Measurements from ENCODE around the gene CRAMP1.

CRAMP1 gene

DNA sequence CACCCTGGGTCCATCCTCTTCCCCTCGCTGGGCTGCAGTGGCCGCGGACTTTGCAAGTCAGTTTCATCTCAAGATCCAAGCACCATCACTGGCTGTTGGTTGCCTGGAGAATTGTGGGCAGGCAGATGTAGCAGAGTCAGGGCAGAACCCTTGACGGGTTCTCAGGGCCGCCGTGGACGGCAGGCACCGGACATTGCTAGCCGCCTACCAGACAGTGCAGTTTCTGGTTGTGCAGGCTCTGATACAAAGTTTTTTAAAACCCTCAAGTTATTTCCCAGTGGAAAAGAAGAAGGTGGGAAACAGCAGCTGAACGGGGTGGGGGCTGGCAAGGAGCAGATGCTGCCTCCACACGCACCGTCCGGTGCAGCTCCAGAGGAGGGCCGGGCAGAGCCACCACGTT, 97.2 kb downstream of the CRAMP1 start:
- ChIA-PET POLR2A (interaction anchor here (1.5 kb wide), 1 partner anchor 31 kb away, joined by 3 read pairs; the partner anchor contains the start of gene JPT2), CTCF (no interaction called here)
- Histone ChIP-seq H3K4me1 (ENCODE audit: control insufficient read depth, insufficient read depth, low read length) (peaks cover 20% of the 10 kb centered on the region), H3K9me3 (ENCODE audit: control insufficient read depth, insufficient read depth, low read depth, low read length) (no peaks in the 10 kb centered on the region), H3K4me3 (ENCODE audit: low read depth, low read length) (no peak overlapping the region), H3K36me3 (ENCODE audit: control insufficient read depth in 2 of 2, insufficient read depth in 1 of 2, low read length in 2 of 2) (peaks cover 0 to 13% of the 10 kb centered on the region in 2 experiments; a peak in 2 of 3 replicates), H3K27ac (ENCODE audit: extremely low read depth, low read depth, low read length) (no peak overlapping the region)
- TF ChIP-seq ZNF174 (tag by site-specific recombination; IDR thresholded peaks at IDR 0.05) (no peak), GLI4 (tag by site-specific recombination; IDR thresholded peaks at IDR 0.05) (no peak), ZSCAN16 (tag by site-specific recombination; IDR thresholded peaks at IDR 0.05) (no peak), ZNF701 (tag by site-specific recombination; IDR thresholded peaks at IDR 0.05) (no peak), ZNF629 (tag by site-specific recombination; IDR thresholded peaks at IDR 0.05) (no peak), ZNF311 (tag by site-specific recombination; IDR thresholded peaks at IDR 0.05; ENCODE audit: borderline replicate concordance) (no peak), OSR2 (tag by site-specific recombination; IDR thresholded peaks at IDR 0.05) (no peak), MYNN (tag by site-specific recombination; IDR thresholded peaks at IDR 0.05; ENCODE audit: borderline replicate concordance) (no peak), ZNF248 (tag by site-specific recombination; IDR thresholded peaks at IDR 0.05) (no peak), ZFP3 (tag by site-specific recombination; IDR thresholded peaks at IDR 0.05; ENCODE audit: low read depth) (no peak), ZNF292 (tag by site-specific recombination; IDR thresholded peaks at IDR 0.05; ENCODE audit: borderline replicate concordance, low read depth) (no peak), OVOL3 (tag by site-specific recombination; IDR thresholded peaks at IDR 0.05) (no peak), BCL11A (tag by site-specific recombination; IDR thresholded peaks at IDR 0.05; ENCODE audit: low read depth) (no peak), HOXC10 (CRISPR knock-in tag; IDR thresholded peaks at IDR 0.05) (no peak), ZNF416 (tag by site-specific recombination; IDR thresholded peaks at IDR 0.05) (no peak)
- TF ChIP-seq, protein P1, sequence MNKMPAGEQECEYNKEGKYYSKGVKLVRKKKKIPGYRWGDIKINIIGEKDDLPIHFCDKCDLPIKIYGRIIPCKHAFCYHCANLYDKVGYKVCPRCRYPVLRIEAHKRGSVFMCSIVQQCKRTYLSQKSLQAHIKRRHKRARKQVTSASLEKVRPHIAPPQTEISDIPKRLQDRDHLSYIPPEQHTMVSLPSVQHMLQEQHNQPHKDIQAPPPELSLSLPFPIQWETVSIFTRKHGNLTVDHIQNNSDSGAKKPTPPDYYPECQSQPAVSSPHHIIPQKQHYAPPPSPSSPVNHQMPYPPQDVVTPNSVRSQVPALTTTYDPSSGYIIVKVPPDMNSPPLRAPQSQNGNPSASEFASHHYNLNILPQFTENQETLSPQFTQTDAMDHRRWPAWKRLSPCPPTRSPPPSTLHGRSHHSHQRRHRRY (tag by site-specific recombination; IDR thresholded peaks at IDR 0.05): no peak
- TF ChIP-seq, protein P2, sequence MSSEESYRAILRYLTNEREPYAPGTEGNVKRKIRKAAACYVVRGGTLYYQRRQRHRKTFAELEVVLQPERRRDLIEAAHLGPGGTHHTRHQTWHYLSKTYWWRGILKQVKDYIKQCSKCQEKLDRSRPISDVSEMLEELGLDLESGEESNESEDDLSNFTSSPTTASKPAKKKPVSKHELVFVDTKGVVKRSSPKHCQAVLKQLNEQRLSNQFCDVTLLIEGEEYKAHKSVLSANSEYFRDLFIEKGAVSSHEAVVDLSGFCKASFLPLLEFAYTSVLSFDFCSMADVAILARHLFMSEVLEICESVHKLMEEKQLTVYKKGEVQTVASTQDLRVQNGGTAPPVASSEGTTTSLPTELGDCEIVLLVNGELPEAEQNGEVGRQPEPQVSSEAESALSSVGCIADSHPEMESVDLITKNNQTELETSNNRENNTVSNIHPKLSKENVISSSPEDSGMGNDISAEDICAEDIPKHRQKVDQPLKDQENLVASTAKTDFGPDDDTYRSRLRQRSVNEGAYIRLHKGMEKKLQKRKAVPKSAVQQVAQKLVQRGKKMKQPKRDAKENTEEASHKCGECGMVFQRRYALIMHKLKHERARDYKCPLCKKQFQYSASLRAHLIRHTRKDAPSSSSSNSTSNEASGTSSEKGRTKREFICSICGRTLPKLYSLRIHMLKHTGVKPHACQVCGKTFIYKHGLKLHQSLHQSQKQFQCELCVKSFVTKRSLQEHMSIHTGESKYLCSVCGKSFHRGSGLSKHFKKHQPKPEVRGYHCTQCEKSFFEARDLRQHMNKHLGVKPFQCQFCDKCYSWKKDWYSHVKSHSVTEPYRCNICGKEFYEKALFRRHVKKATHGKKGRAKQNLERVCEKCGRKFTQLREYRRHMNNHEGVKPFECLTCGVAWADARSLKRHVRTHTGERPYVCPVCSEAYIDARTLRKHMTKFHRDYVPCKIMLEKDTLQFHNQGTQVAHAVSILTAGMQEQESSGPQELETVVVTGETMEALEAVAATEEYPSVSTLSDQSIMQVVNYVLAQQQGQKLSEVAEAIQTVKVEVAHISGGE (tag by site-specific recombination; conservative IDR thresholded peaks at IDR 0.05; ENCODE audit: low read depth): no peak
- TF ChIP-seq, protein P3, sequence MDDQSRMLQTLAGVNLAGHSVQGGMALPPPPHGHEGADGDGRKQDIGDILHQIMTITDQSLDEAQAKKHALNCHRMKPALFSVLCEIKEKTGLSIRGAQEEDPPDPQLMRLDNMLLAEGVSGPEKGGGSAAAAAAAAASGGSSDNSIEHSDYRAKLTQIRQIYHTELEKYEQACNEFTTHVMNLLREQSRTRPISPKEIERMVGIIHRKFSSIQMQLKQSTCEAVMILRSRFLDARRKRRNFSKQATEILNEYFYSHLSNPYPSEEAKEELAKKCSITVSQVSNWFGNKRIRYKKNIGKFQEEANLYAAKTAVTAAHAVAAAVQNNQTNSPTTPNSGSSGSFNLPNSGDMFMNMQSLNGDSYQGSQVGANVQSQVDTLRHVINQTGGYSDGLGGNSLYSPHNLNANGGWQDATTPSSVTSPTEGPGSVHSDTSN (CRISPR knock-in tag; IDR thresholded peaks at IDR 0.05): no peak

DNA sequence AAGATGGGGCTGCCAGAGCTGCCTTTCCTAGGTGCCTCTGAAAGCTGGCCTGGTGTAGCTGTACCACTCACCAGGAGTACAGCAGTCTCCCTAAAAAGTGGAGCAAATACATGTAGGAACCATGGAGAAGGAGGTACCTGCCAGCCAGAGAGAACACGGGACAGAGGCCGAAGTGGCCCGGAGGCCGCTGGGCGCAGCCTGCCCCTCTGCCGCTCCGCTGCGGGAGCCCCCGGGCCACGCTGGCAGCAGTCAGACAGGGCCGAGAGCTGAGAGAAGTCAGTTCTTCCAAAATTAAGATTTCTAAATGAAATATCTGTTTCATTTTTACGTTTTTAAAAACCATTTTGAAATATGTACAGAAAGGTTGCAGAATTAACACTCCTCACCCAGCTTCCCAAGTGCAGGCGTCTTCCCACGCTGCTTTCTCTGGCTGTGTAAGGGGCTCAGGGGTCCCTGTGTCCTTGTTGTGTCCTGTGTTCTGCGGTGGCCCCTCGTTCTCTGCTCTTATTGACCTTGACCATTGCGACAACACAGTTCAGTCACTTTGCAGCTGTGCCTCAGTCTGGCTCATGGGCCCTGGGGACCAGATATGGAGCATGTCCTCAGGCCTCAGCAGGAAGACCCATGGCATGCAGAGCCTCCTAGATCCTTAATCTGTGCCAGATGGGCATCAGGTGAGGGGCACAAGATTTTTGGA, 98.8 kb downstream of the CRAMP1 start:
- H3K4me3 ChIP-seq (ENCODE audit: low read depth, low read length): no peak overlapping the region
- H3K27ac ChIP-seq (ENCODE audit: extremely low read depth, low read depth, low read length): no peak overlapping the region
- no peaks in the 10 kb centered on the region for H3K9me3 ChIP-seq (ENCODE audit: control insufficient read depth, insufficient read depth, low read depth, low read length)
- H3K36me3 ChIP-seq (ENCODE audit: control insufficient read depth in 2 of 2, insufficient read depth in 1 of 2, low read length in 2 of 2): peaks cover 0 to 13% of the 10 kb centered on the region in 2 experiments; a peak in 2 of 3 replicates
- ChIA-PET CTCF (no interaction called here), POLR2A (no interaction called here)
- peaks cover 17% of the 10 kb centered on the region for H3K4me1 ChIP-seq (ENCODE audit: control insufficient read depth, insufficient read depth, low read length)
- TF ChIP-seq OVOL3 (tag by site-specific recombination; IDR thresholded peaks at IDR 0.05) (no peak), ZNF558 (tag by site-specific recombination; IDR thresholded peaks at IDR 0.05) (no peak), ZNF473 (tag by site-specific recombination; IDR thresholded peaks at IDR 0.05) (no peak), ZNF146 (tag by site-specific recombination; IDR thresholded peaks at IDR 0.05) (no peak), GLIS1 (tag by site-specific recombination; IDR thresholded peaks at IDR 0.05) (no peak), ZNF2 (tag by site-specific recombination; IDR thresholded peaks at IDR 0.05) (no peak), EGR2 (tag by site-specific recombination; IDR thresholded peaks at IDR 0.05; ENCODE audit: low read depth) (no peak), ZNF600 (tag by site-specific recombination; IDR thresholded peaks at IDR 0.05) (no peak), ZNF629 (tag by site-specific recombination; IDR thresholded peaks at IDR 0.05) (no peak), ZNF837 (tag by site-specific recombination; IDR thresholded peaks at IDR 0.05) (no peak), KLF8 (tag by site-specific recombination; IDR thresholded peaks at IDR 0.05) (no peak)
